Smooth muscle cell (in vitro differentiated cells): Measurements from ENCODE around the gene ARHGAP24. TPM values are rescaled to one million over a fixed set of nuclear protein-coding genes. Genes with fewer than 3 reads are reported as not detected.

Source experiments
- DNase-seq: peaks from one replicate; lab custom pipeline; 2025; ENCODE audit not compliant: unreplicated experiment; lab: John Stamatoyannopoulos, UW
- H2AFZ ChIP-seq: fragments of 200-600 bp; sonication (generic); 2 replicates; pipeline ENCODE4 v1.6.0; 2016; ENCODE audit warnings: antibody characterized with exemption, low read depth, mild to moderate bottlenecking
- H3F3A ChIP-seq: fragments of 200-600 bp; sonication (generic); 2 replicates; pipeline ENCODE4 v1.6.0; 2017; ENCODE audit warnings: antibody characterized with exemption, low read depth
- H3K27ac ChIP-seq: fragments of 200-600 bp; sonication (generic); 2 replicates; pipeline ENCODE4 v1.5.1; 2016; ENCODE audit warnings: low read depth, mild to moderate bottlenecking
- H3K27me3 ChIP-seq: fragments of 200-600 bp; sonication (generic); 2 replicates; pipeline ENCODE4 v1.6.1; 2016; ENCODE audit warnings: low read depth, mild to moderate bottlenecking
- H3K36me3 ChIP-seq: fragments of 200-600 bp; sonication (generic); 2 replicates; pipeline ENCODE4 v1.5.1; 2016; ENCODE audit warnings: low read depth
- H3K4me1 ChIP-seq: fragments of 200-600 bp; sonication (generic); 2 replicates; pipeline ENCODE4 v1.5.1; 2016; ENCODE audit warnings: low read depth
- H3K4me2 ChIP-seq: fragments of 200-600 bp; sonication (generic); 2 replicates; pipeline ENCODE4 v1.6.0; 2016; ENCODE audit warnings: mild to moderate bottlenecking
- H3K4me3 ChIP-seq: fragments of 200-600 bp; sonication (generic); 2 replicates; pipeline ENCODE4 v1.5.1; 2016; ENCODE audit warnings: mild to moderate bottlenecking
- H3K79me2 ChIP-seq: fragments of 200-600 bp; sonication (generic); 2 replicates; pipeline ENCODE4 v1.6.0; 2016; ENCODE audit warnings: low read depth, mild to moderate bottlenecking
- H3K9ac ChIP-seq: fragments of 200-600 bp; sonication (generic); 2 replicates; pipeline ENCODE4 v1.6.0; 2016; ENCODE audit warnings: low read depth
- H3K9me3 ChIP-seq: fragments of 200-600 bp; sonication (generic); replicated peaks from 2 replicates; pipeline ENCODE4 v1.5.1; 2016; ENCODE audit warnings: low read depth
- H4K20me1 ChIP-seq: fragments of 200-600 bp; sonication (generic); 2 replicates; pipeline ENCODE4 v1.6.0; 2016; ENCODE audit warnings: low read depth
- WGBS: methylation state at CpG from one replicate; pipeline ENCODE4 v1.1.7; 2016; ENCODE audit warnings: low lambda C conversion rate; 5-methylcytosine and 5-hydroxymethylcytosine counted together
- polyA plus RNA-seq: library from polyadenylated mRNA; unstranded; fragments of >200 nt; fragmentation: Nextera tagmentation; extraction: Ambion mirVana; gene quantifications from 2 replicates; pipeline ENCODE4 v1.2.1, GENCODE V29; 2016
- total RNA-seq: library from RNA; depleted of rRNA; stranded (reverse); fragments of >200 nt; gene quantifications from 2 replicates; pipeline ENCODE4 v1.2.3, GENCODE V29; 2014
- TF ChIP-seq, protein P1 (sequence below): fragments of 200-600 bp; sonication (generic); IDR thresholded peaks from 2 replicates; pipeline ENCODE4 v1.5.1; 2017; ENCODE audit warnings: borderline replicate concordance, mild to moderate bottlenecking, antibody characterized with exemption; ENCODE audit not compliant: insufficient read depth, poor library complexity, severe bottlenecking

ARHGAP24 gene
- total and polyA plus RNA-seq, 2 experiments from 2014 or later, result 4.9 to 18.2 TPM

DNA sequence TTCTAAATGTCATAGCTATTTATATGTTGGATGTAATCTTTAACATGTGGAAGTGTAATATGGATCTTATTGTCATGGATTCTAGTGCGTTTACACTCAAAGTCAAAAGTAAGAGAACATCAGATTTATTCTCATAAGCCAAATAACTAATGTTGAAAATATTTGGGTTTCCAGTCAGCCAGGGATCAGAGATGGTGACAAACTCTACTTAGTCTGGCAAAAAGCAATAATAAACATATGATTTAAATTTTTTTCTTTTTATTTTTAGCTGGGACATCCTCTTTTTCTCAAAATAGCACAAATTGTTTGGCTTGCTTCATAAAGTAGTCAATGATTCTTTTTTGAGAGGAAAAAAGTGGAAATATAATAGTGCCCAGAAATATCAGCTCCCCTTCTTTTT is 392.3 kb downstream of the ARHGAP24 start:
- H3K27me3 ChIP-seq, result no peaks in the 10 kb centered on the region
- peaks cover 4% of the 10 kb centered on the region for H3K4me1 ChIP-seq
- H3K4me3 ChIP-seq, result no peak overlapping the region
- no peaks in the 10 kb centered on the region for H3K9me3 ChIP-seq
- no peak overlapping the region for H2AFZ ChIP-seq
- no peak overlapping the region for H3K4me2 ChIP-seq
- H3K27ac ChIP-seq, result no peak overlapping the region
- TF ChIP-seq, protein P1, sequence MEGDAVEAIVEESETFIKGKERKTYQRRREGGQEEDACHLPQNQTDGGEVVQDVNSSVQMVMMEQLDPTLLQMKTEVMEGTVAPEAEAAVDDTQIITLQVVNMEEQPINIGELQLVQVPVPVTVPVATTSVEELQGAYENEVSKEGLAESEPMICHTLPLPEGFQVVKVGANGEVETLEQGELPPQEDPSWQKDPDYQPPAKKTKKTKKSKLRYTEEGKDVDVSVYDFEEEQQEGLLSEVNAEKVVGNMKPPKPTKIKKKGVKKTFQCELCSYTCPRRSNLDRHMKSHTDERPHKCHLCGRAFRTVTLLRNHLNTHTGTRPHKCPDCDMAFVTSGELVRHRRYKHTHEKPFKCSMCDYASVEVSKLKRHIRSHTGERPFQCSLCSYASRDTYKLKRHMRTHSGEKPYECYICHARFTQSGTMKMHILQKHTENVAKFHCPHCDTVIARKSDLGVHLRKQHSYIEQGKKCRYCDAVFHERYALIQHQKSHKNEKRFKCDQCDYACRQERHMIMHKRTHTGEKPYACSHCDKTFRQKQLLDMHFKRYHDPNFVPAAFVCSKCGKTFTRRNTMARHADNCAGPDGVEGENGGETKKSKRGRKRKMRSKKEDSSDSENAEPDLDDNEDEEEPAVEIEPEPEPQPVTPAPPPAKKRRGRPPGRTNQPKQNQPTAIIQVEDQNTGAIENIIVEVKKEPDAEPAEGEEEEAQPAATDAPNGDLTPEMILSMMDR, result no peak
- 97% methylated on average over 1 of the region's 1 CpG for WGBS
- no peaks in the 10 kb centered on the region for H4K20me1 ChIP-seq
- no peak for DNase-seq
- H3K9ac ChIP-seq, result no peak overlapping the region
- H3K36me3 ChIP-seq, result no peaks in the 10 kb centered on the region
- no peaks in the 10 kb centered on the region for H3F3A ChIP-seq
- no peaks in the 10 kb centered on the region for H3K79me2 ChIP-seq

DNA sequence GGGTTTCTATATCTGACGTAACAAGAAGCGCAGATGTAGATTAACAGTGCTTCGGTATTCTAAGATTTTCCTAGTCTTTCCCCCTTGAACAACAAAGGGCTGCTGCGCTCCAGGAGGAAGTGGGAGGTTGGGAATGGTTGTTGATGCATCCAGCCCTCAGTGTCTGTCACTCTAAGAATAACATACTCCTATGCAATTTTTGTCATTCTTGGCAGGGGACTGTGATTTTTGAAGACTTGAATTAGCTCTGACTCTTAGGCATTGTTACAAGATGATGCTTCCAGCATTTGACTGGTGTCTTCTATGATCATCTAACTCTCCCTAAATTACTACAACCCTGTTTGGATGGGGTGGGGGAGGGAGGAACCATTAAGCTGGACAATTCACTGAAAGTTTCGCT is 394.2 kb downstream of the ARHGAP24 start:
- no peak for DNase-seq
- H3F3A ChIP-seq, result no peaks in the 10 kb centered on the region
- no peak overlapping the region for H3K9ac ChIP-seq
- H3K79me2 ChIP-seq, result no peaks in the 10 kb centered on the region
- H3K27ac ChIP-seq, result no peak overlapping the region
- H3K27me3 ChIP-seq, result no peaks in the 10 kb centered on the region
- no peaks in the 10 kb centered on the region for H4K20me1 ChIP-seq
- H3K4me2 ChIP-seq, result no peak overlapping the region
- 65% methylated on average over 5 of the region's 5 CpGs for WGBS
- H3K4me3 ChIP-seq, result no peak overlapping the region
- H3K9me3 ChIP-seq, result no peaks in the 10 kb centered on the region
- no peaks in the 10 kb centered on the region for H3K36me3 ChIP-seq
- no peak overlapping the region for H2AFZ ChIP-seq
- TF ChIP-seq, protein P1, result no peak
- H3K4me1 ChIP-seq, result peaks cover 4% of the 10 kb centered on the region

DNA sequence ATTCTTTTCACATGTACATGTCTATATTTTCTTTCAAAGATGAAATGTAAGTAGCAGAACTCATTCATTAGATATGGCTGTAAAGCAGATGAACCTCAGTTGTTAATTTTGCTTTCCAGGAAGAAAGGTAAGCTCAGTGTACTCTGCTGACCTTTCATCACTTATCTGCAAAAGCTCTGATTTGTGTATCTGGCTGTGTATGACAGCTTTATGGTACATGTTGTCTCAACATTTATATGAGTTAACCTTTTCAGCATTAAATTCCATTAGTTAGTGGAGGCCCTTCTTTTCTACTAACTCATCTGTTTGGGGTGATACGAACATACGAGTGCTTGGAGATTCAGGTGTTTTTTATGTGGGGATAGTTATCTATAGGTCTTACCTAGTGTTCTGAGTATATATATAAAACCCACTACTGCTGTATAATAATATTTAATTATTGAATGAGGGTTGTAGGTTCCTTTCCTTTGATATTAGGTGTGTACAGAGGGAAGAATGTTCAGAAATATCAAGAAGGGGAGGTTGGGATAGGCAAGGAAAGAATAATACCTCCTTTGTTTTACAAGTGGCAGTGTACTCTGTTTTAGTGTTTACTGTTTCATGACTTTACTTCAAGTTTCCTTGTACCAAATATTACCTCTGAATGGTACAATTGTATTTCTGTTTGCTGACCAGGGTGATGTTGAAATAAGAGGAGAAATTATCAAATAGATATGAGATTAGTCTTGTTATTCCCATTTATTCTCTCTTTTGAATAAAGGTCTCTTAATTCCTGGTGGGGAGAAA is 395.5 kb downstream of the ARHGAP24 start:
- TF ChIP-seq, protein P1, result no peak
- Histone ChIP-seq H3F3A (no peaks in the 10 kb centered on the region), H3K27ac (no peak overlapping the region), H3K79me2 (no peaks in the 10 kb centered on the region), H3K4me1 (no peaks in the 10 kb centered on the region), H3K4me3 (no peak overlapping the region), H4K20me1 (no peaks in the 10 kb centered on the region), H3K9ac (no peak overlapping the region), H3K36me3 (no peaks in the 10 kb centered on the region), H3K4me2 (no peak overlapping the region), H2AFZ (no peak overlapping the region), H3K27me3 (no peaks in the 10 kb centered on the region), H3K9me3 (no peaks in the 10 kb centered on the region)
- DNase-seq, result no peak
- 100% methylated on average over 2 of the region's 2 CpGs for WGBS

DNA sequence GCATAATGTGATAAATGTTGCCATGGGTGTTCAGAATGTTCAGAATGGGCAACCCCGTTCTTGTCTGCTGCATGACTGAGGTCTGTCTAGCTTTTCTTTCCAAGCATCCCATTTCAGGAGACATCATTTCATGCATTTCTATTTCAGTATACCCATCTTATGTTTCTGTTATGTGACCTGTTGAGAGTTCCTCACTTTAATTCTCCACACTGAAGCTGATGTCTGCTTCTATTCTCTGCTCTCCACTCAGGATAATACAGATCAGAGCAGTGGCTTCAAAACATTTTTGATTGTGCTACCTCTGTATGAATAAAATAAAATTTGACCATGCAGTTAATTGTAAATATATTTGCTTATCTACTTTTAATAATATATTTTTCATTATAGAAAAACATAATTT is 398.6 kb downstream of the ARHGAP24 start:
- no peaks in the 10 kb centered on the region for H3K79me2 ChIP-seq
- H3K36me3 ChIP-seq, result no peaks in the 10 kb centered on the region
- H3K4me3 ChIP-seq, result no peak overlapping the region
- no peaks in the 10 kb centered on the region for H3K4me1 ChIP-seq
- H3K27me3 ChIP-seq, result no peaks in the 10 kb centered on the region
- no peaks in the 10 kb centered on the region for H3F3A ChIP-seq
- no peaks in the 10 kb centered on the region for H4K20me1 ChIP-seq
- WGBS, result 100% methylated on average over 1 of the region's 1 CpG
- H3K9me3 ChIP-seq, result no peaks in the 10 kb centered on the region
- no peak for DNase-seq
- H3K9ac ChIP-seq, result no peak overlapping the region
- H3K27ac ChIP-seq, result no peak overlapping the region
- no peak overlapping the region for H3K4me2 ChIP-seq
- H2AFZ ChIP-seq, result no peak overlapping the region
- TF ChIP-seq, protein P1, result no peak
